ENCODE results near the gene CCN2. TPM values are rescaled to one million over a fixed set of nuclear protein-coding genes. Genes with fewer than 3 reads are reported as not detected.

CCN2 gene
- total RNA-seq, 2 experiments from 2014 or later, result 0.36 TPM; not detected in 1

DNA sequence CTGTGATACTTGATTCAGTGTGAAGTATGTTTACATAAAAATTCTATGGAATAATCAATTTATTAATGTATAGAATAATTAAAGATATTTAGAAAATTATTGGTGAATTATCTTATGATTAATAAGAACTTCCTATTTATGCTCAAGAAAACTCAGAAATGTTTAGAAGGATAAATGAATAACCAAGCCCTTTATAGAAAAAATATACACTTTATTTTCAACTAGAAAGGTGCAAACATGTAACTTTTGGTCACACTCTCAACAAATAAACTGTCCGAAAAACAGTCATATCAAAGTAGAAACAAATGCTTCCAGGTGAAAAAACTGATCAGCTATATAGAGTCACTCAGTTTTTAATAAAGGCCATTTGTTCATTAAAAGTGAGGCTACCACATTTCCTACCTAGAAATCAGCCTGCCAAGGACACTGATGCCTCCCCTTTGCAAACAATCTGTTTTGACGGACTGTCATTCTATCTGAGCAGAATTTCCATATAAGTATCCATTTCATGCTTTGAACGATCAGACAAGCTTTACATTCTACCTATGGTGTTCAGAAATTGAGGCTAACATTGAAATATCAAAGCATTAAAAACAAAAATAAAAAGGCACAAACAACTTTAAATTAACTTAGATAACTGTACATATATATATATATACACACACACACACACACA lies 3.0 kb downstream of the CCN2 start:
- Histone ChIP-seq H3K4me1 (ENCODE audit: insufficient read depth, low read length, poor library complexity, severe bottlenecking) (peaks cover 12% of the 10 kb centered on the region), H3K36me3 (ENCODE audit: insufficient read depth, low read length) (no peaks in the 10 kb centered on the region), H3K4me3 (ENCODE audit: low read depth, low read length, poor library complexity, severe bottlenecking) (no peak overlapping the region), H4K20me1 (ENCODE audit: insufficient read depth, low read length) (no peaks in the 10 kb centered on the region), H3K79me2 (ENCODE audit: insufficient read depth, low read depth, low read length) (no peaks in the 10 kb centered on the region), H3K9me3 (ENCODE audit: low read length) (no peaks in the 10 kb centered on the region), H2AFZ (ENCODE audit: low read length) (no peak overlapping the region), H3K27ac (ENCODE audit: low read depth, low read length, poor library complexity, severe bottlenecking) (no peak overlapping the region), H3K4me2 (ENCODE audit: low read length) (no peak overlapping the region), H3K9me2 (ENCODE audit: insufficient read depth, low read length) (no peaks in the 10 kb centered on the region)
- CTCF ChIA-PET (ENCODE audit: unreplicated experiment), result no interaction called here
- TF ChIP-seq, protein P1, sequence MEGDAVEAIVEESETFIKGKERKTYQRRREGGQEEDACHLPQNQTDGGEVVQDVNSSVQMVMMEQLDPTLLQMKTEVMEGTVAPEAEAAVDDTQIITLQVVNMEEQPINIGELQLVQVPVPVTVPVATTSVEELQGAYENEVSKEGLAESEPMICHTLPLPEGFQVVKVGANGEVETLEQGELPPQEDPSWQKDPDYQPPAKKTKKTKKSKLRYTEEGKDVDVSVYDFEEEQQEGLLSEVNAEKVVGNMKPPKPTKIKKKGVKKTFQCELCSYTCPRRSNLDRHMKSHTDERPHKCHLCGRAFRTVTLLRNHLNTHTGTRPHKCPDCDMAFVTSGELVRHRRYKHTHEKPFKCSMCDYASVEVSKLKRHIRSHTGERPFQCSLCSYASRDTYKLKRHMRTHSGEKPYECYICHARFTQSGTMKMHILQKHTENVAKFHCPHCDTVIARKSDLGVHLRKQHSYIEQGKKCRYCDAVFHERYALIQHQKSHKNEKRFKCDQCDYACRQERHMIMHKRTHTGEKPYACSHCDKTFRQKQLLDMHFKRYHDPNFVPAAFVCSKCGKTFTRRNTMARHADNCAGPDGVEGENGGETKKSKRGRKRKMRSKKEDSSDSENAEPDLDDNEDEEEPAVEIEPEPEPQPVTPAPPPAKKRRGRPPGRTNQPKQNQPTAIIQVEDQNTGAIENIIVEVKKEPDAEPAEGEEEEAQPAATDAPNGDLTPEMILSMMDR (conservative IDR thresholded peaks at IDR 0.05; ENCODE audit: low read length), result no peak
- TF ChIP-seq EZH2phosphoT487 (IDR thresholded peaks at IDR 0.05; ENCODE audit: borderline replicate concordance, low read depth, low read length), result no peak
- intact Hi-C loops (cut with micrococcal nuclease; ENCODE audit: unreplicated experiment), result no loop called here
- no peak for DNase-seq (ENCODE audit: low spot score)
- BruUV-seq (replicated peaks), result no TSS peak
- POLR2A ChIA-PET, result interaction anchor here (0.7 kb wide), 1 partner anchor 11 kb away, joined by 3 read pairs; no protein-coding TSS in a partner anchor

GRCh38 chr6:131946992-131947955 lies 3.9 kb downstream of the CCN2 start:
- Histone ChIP-seq H3K9me3 (ENCODE audit: low read length) (no peaks in the 10 kb centered on the region), H2AFZ (ENCODE audit: low read length) (peak overlapping the region; percentile 38), H3K79me2 (ENCODE audit: insufficient read depth, low read depth, low read length) (no peaks in the 10 kb centered on the region), H3K4me3 (ENCODE audit: low read depth, low read length, poor library complexity, severe bottlenecking) (no peak overlapping the region), H3K4me2 (ENCODE audit: low read length) (no peak overlapping the region), H3K36me3 (ENCODE audit: insufficient read depth, low read length) (no peaks in the 10 kb centered on the region), H4K20me1 (ENCODE audit: insufficient read depth, low read length) (no peaks in the 10 kb centered on the region), H3K27ac (ENCODE audit: low read depth, low read length, poor library complexity, severe bottlenecking) (no peak overlapping the region), H3K4me1 (ENCODE audit: insufficient read depth, low read length, poor library complexity, severe bottlenecking) (peaks cover 12% of the 10 kb centered on the region), H3K9me2 (ENCODE audit: insufficient read depth, low read length) (no peaks in the 10 kb centered on the region)
- CTCF ChIA-PET (ENCODE audit: unreplicated experiment), result no interaction called here
- TF ChIP-seq, protein P1 (conservative IDR thresholded peaks at IDR 0.05; ENCODE audit: low read length), result no peak
- no peak for TF ChIP-seq EZH2phosphoT487 (IDR thresholded peaks at IDR 0.05; ENCODE audit: borderline replicate concordance, low read depth, low read length)
- DNase-seq (ENCODE audit: low spot score), result no peak
- POLR2A ChIA-PET, result interaction anchor here (1.3 kb wide), 1 partner anchor 11 kb away, joined by 8 read pairs; no protein-coding TSS in a partner anchor
- intact Hi-C loops (cut with micrococcal nuclease; ENCODE audit: unreplicated experiment), result no loop called here
- BruUV-seq (replicated peaks), result no TSS peak

Data from OCI-LY7 (cell line).